NCI-H2107 treated with DMSO at 0.1 percent for 48 hours (cell line): ENCODE results near the gene DENND2D.

Experiments used
- DNase-seq: peaks from one replicate; lab custom pipeline; 2025; ENCODE audit not compliant: unreplicated experiment; lab: John Stamatoyannopoulos, UW

Gene DENND2D, protein sequence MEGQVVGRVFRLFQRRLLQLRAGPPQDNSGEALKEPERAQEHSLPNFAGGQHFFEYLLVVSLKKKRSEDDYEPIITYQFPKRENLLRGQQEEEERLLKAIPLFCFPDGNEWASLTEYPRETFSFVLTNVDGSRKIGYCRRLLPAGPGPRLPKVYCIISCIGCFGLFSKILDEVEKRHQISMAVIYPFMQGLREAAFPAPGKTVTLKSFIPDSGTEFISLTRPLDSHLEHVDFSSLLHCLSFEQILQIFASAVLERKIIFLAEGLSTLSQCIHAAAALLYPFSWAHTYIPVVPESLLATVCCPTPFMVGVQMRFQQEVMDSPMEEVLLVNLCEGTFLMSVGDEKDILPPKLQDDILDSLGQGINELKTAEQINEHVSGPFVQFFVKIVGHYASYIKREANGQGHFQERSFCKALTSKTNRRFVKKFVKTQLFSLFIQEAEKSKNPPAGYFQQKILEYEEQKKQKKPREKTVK

DNA sequence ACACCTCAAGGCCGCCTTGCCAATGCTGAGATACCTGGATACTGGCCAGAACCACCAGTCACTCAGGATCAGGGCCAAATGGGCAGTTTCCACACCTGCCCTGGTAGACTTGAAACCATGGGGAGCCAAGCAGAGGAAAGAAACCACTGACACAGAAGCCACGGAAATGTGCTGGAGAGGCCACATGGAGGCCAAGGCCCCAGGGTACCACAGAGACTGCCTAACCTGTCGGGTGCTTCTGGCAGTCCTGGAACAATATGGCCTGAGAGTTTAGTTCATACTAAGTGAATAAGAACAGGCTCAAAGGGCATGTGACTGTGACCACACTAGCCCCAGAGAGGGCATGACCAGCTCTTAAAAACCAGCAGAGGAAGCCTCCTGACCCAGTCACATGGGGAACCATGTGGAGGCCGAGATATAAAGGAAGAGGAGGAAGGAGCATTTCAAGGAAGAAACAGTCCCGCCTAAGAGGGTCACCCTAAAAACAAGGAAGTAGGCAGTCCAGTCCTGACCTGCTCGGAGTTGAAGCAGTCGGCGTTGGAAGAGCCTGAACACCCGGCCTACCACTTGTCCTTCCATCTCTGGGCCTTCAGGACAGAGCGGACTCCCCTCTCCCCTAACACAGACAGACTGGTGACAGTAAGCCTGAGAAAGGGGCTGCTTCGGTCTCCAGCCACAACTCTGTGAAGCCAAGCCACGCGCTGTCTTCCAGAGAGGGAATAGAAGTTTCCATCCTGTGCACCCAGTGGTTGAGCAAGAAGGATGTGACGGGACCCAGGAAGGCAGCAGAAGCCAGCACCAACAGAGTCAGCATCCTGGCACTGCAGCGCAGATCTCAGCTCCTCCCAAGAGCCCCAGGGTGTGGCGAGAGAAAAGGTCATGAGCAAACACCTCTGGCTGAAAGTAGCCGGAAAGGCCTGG lies at the start of gene DENND2D:
Gene DENND2D (minus strand): TSS at position 766 of the 921 bp plus-strand sequence. CDS start 187 bp downstream, at position 579.
- DNase-seq: no peak

DNA sequence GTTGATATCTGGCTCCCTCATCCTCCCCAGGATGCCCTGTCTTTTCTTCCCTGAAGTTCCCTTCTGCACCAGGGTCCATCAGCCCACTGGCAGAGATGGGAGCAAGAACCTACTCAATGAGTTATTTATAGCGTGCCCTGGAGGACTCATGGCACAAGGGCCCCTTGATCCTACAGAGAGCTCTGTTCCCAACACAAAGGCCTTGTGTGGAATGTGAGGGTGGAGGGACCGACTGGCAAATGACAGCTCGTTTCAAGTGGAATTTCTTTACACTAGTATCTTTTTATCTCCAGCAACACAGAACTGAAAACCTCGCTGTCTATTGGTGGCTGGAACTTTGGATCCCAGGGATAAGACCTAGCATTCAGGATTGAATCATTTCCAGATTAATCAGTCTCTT lies 49.5 kb upstream of the DENND2D start:
- no peak for DNase-seq

DNA sequence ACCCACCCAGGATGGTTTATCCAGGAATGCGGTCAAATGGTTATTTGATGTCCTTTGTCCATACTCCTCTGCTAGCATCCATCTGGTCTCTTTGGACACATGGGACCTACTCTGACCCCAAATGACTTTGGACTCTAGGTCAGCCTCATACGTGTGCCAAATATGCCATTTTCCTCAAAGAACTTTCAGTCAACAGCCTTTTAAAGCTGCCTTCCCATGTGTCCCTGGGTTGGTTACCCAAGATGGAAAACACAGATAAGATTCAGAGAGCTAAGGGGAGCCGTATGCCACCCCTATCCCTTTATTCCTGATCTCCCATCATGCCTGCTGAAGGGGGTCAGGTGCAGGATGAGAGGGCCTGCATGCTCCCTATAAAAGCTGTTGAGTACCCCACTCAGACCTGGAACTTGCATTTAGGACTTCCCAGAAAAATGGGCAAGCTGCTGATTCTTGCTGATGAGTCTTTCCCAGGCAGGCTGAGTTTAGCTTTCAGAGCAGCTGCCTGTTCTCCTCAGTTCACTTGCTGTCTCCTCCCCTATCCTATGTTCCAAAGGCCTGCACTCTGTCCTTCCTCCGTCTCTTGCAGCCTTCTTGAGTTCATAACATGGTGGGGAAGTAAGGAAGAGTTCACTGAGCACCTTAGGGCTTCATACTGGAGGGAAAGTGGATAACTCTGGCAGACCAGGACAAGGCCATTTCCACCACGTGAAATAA lies 46.8 kb upstream of the DENND2D start:
- DNase-seq: no peak

DNA sequence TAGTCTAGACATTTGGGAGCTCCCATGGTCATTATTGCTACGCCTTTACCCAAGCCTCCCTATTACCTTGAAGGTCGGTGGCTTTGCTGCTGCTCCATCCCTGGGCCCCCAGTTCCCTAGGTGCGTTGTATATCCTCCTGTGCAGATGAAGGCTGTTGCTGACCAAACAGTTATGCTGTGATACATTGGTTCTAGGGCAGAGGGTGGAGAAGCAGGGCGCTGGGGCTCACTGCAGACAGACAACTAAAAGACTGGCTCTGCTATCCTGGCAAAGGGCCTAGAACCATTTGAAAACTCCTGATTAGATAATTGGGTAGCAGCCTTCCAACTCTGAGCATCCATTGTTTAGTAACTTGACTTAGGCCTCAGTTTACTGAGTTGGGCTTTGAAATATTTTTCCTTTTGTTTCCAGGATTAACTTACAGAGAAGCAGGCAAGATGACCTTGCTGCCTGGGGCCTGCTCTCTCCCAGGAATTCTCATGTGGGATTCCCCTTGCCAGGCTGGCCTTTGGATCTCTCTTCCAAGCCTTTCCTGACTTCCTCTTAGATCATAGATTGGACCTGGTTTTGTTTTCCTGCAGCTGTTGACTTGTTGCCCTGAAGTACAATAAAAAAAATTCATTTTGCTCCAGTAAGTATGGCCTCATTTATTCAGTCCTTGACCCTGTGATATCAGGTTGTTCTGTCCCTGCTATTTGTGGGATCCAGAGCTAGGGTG lies 42.5 kb upstream of the DENND2D start:
- DNase-seq: no peak

DNA sequence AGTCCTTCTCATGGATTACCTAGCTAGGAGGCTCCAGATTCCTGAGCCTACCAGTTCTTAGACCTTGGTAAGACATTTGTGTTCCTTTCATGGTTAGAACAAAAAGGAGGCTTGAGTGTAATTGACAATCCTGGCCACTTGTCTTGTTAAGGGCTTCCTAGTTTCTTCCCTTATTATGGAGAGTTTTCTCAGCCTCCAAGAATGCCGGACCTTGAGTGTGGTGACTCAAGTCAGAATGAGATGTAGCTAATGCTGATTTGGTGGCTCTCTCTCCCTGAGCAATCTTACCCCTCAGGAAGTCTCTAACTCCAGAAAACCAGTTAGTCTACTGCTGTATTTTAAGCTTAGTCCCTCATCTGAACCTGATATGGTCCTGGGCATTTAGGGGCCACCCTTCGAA lies 41.4 kb upstream of the DENND2D start:
- no peak for DNase-seq

DNA sequence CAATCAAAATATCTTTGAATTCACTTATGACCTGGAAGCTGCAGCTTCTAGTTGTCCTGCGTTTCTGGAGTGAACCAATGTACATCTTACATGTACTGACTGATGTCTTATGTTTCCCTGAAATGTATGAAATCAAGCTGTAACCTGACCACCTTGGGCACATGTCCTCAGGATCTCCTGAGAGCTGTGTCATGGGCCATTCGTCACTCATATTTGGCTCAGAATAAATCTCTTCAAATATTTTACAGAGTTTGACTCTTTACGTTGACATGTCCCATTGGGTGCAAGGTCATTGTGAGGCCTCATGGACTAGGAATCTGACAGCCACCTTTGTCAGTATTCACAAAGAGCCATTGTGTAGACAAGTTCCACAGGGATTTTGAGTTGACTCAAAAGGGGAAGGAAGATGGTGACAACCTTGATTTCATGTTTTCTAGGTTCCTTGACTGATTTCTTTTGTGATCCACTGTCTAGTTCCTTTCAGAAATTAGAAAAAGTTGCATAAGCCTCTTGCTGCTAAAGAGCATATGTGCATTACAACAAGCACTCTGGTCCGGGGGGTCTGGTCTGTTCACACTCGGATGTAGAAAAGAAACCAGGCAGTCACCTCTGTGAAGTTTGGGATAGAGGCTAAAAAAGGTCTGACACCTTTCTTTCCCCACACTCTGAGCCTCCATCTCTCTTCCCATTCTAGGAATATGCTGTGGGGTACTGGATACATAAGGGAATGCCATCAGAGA lies 37.8 kb upstream of the DENND2D start:
- DNase-seq: no peak

DNA sequence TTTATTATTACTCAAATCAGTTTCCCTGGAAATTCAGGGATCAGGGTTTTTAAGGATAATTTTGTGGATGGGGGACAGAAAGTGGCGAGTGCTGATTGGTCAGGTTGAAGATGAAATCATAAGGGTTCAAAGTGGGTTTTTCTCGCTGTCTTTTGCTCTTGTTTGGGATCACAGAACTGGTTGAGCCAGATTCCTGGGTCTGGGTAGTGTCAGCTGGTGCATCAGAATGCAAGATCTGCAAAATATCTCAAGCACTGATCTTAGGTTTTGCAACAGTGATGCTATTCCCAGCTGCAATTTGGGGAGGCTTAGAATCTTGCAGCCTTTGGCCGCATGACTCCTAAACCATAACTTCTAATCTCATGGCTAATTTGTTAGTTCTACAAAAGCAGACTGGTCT lies 36.4 kb upstream of the DENND2D start:
- DNase-seq: no peak

DNA sequence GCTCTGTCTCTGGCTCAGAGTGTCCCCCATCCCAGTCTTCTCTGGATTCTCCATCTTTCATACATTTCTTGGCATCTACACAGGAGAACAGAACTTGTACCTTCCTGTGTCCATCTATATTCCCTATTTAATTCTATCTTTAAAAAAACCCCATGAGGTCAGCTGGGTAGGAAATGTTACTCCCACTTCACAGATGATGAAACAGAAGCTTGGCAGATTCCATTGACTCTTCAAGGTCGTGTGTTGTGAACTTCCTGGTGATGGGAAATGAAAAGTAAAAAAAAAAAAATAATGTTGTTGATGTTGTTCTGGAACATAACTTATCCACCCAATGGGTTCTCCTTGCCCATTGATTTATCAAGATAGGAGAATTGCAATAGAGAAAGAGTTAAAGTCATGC lies 35.9 kb upstream of the DENND2D start:
- DNase-seq: no peak

DNA sequence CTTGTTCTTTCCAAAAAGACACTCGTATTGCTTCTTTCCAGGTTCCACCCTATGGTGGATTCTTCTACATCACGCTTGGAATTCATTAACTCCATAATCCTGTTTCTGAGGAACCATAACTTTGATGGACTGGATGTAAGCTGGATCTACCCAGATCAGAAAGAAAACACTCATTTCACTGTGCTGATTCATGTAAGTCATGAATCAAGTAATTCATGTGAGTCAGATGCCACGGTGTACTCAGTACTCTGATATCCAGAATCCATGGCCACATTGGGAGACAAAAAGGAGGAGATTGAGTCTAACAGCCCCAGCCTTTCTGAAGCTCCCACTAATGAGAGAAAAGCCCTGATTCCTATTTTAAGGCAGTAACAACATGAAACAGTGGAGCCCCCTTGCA lies 34.4 kb upstream of the DENND2D start:
- DNase-seq: no peak

DNA sequence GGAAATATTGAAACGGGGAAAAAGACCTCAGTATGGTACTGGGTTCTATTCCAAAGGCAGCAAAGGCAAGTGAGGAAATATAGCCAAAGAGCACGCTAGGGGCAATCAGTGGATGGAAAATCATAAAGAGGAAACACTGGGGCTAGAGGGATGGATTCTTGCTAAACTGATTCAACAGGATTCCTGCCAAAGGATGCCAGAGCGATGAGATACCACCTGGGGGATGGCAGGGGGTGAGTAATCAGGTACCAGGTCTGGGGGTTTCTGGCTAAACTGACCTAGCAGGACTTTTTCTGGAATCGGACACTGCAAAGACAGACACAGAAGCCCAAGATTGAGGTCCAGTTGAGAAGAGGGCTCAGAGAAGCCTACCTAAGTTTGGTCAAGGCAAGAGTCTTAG lies 33.8 kb upstream of the DENND2D start:
- no peak for DNase-seq

DNA sequence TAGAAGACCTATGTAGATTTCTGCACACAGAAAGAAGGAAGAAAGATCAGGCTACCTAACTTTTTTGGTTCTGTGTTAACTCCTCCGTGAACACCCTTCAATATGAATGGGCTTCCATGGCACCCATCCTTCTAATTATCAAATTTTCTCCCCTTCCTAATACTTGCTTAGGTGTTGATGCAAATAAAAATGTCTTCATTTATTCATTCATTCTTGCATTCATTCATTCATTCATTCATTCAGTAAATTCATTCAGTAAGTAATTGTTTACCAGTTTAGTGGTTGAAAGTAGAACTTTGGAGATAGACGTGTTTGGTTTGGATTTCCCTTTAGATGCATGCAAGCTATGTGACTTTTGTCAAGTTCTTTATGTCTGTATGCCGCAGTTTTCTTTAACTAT lies 31.7 kb upstream of the DENND2D start:
- DNase-seq: no peak

DNA sequence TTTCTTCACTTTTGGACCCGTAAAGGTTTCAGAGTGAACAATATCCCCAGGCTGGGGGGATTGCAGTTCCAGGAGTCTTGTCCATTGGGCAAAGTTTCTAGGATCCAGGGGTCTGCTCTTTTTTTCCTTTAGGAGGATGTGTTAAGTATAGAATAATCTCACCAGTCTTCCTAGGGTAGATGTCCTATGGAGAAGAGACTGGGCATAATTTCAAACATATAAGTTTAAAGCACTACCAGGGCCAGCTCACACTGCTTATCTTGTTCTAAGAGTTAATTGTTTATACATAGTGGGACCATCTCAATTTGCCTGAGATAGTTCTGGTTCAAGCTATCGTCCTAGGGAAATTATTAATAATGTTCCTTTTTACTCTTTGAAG lies 28.3 kb upstream of the DENND2D start:
- no peak for DNase-seq

DNA sequence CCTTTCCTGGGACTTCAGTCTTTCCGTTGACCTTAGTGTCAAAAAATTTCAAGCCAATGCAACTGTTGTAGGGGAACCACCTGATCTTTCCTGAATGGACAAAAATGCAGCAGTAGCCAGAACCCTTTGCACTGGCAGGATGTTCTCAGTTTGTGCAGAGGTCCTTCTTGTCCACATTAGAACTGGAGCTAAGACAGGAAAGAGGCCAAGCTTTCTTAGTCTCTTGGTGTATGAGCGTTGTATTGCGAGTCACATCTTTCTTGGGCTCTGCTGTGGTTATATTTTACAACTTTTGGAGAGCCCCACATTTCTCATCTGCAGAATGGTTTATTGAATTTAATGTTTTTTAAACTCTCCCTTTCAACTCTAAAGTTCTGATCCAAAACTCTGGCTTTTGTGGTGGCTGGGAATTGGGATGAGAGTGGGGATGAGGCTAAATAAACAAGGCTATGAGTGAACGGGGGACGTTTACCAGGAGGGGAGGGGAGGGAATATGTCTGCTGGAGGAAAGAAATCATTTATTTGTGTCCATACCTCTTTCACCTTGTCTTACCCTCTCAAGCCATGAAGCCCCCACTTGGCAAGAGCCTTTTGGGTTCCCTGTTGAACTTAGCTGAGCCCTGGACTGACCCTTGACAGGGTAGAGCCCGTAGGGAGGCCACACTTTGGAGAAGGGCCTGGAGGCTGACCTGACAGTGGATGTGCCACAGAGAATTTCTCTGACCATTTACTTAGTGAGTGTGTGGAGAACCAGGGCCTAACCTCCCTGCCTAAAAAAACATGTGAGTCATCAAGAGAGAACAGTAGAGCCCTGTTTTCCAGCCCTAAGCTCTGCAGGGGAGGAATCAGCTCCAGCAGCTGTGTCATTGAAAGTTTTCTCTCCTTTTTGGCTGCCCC lies 27.7 kb upstream of the DENND2D start:
- DNase-seq: no peak

DNA sequence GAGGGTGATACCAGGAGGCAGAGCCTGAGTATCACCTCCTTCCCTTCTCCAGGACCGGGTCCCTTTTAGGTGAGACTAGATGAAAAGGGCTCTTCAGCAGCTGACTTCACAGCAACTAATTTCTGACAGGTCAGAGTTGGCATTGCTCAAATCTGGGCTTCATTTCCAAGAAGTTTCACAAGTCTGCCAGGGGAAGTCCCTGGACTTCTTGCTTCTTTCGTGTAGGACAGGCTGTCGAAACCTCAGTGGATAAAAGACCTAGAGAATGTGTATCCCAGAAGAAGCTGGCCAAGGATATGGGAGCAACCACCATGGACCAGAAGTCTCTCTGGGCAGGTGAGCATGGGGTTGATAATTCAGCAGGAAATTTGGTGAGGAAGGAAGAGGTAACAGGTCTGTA lies 27.0 kb upstream of the DENND2D start, which contains the start of gene CHI3L2:
Gene CHI3L2 (plus strand): TSS at position 280 of the 400 bp plus-strand sequence. CDS start 17 bp downstream, at position 297.
- DNase-seq: no peak

DNA sequence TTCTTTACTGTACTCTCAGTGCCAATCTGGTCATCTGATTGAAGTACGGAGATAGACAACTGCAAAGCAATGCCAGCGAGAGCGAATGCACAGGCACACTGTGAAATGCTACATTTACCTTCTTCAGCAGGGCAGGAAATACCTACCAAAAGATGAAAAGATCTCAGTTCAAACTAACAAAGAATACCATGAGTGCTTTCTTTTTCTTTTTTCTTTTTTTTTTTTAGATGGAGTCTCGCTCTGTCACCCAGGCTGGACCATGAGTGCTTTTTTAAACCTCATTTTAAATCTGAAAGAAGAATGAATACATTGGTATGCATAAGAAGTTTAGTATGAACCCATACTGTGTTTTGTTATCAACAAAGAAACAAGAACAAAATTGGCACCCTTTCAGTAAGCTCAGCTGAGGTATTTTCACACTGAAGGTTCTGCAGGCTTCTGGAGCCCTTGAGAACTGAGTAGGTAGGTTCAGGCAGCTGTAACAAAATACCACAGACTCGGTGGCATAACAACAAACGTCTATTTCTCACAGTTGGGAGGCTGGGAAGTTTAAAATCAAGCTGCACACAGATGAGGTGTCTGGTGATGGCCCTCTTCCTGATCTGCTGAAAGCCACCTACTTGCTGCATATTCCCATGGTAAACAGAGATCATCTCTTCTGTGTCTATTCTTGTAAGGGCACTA lies 25.4 kb upstream of the DENND2D start:
- DNase-seq: peak; percentile 36

DNA sequence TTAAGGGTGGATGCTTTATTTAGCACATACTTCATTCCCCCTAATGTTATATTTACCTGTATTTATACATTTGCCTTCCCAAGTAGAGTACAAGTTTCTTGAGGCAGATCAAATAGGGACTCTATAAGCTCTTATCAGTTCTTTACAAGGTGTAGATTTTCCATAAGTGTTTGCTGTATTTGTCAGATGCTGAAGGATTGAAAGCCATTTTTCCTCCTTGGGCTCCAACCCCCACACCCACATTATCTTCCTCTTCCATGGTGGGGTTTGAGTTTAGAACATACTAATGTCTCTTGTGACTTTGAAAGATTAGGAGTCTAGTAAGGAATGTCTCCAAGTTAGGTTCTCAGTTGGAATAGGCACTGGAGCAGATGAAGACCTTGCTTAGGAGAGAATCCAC lies 24.6 kb upstream of the DENND2D start:
- no peak for DNase-seq

DNA sequence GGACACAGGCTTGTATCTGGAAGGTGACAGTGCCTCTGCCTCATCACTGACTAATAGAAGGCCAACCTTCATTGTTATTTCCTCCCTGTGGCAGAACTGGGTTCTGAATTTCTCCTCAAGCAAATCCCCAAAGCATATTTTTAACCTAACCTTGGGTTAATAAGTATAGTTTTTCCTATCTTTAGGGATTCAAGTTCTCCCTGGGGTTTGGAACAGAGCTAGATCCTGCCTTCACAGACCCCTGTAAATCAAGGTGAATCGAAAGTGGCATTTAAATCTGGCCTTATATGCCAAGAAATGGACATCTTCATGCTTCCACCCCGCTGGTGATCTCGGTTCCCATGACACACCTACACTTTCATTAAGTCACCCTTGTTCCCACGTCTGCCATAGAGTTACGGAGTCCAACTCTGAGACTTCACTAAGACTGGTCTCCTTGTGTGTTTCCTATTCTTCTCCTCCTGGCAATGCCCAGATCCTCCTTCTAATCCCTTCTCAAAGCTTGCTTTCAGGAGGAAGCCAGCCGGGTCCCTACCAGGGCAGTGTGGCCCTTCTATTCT lies 22.8 kb upstream of the DENND2D start:
- no peak for DNase-seq
